Measurements from ENCODE around the gene CACNA1C.
"Not testable (repeated sequence)": the region's sequence is repeated elsewhere in the genome, so short reads cannot be mapped to it uniquely, and the experiment has no call there.

Gene CACNA1C

DNA sequence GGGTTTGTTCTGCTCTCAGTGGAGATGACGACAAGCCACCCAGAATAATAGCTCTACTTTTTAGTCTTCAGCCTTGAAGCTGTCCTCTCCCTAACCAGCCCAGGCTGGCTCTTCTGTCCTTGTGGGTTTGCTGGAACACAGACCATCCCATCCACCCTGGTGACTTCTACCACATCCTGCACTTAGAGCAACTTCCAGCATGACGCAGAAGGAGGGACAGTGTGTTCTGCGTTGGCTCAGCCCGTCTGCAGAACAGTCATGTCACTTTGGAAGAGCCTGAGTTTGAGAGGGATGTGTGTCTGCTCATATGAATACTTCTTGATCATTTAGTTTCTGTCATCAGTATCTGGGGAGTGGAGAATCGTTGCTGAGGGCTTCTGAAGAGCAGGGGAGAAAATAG, 198.0 kb downstream of the CACNA1C start:
- DNase-seq (ENCODE audit: low read depth in 1 of 2, low spot score in 1 of 2) = no peak
- in situ Hi-C loops (cut with HindIII; ENCODE audit: low pct_unique_long_range_greater_than_20kb, low sequenced_read_pairs) = no loop called here
- no peak for TF ChIP-seq JUND (IDR thresholded peaks at IDR 0.05; ENCODE audit: low read depth)

DNA sequence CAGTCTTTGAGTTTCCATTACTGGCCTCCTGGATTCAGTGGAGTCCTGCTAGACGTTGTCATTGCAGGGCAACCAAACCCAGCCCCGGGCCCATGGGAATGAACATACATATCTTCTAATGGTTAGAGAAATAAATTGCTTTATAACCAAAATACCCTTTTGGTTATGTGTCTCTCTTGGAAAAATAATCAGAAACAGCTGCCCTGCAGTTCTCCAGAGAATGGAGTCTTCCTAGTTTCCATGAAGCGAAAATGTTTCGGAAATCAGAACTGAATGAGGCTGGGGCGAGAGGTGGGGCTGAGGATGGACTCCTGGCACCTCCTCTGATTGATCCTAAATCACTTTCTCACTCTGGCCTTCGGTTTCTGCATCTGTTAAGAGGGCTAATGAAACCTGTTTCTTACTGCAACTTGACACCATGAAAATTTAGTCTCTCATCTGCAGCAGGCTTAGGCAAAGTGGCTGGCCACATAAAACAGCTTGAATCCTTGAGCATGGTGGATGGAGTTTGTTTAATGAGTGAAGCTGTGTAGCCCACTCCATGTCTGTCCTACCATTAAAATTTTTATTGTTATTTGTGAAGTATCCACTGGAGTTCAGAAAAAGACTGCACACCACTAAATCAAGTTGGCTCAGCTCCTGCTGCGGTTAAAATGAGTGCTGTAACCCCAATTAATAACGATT, 198.9 kb downstream of the CACNA1C start:
- TF ChIP-seq JUND (IDR thresholded peaks at IDR 0.05; ENCODE audit: low read depth) = no peak
- in situ Hi-C loops (cut with HindIII; ENCODE audit: low pct_unique_long_range_greater_than_20kb, low sequenced_read_pairs) = no loop called here
- no peak for DNase-seq (ENCODE audit: low read depth in 1 of 2, low spot score in 1 of 2)

DNA sequence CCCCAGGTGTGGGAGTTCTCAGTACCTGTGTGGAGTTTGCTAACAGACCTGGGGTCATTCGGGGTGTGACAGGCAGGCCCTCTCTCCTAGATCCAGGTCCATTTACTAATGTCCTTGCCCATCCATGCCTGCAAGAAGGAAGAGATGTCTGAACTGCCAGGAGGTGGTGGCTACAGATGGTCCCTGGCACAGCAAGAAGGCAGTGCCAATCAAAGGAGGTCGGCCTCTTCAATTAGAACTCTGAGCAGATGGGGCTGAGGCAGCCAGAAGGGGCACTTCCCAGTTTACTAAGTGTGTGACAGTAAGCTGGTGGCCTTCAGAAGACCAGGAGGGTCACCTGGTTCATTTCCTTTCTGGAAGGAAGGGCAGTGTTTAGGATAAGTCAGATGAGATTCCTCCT, 202.5 kb downstream of the CACNA1C start:
- no peak for DNase-seq (ENCODE audit: low read depth in 1 of 2, low spot score in 1 of 2)
- in situ Hi-C loops (cut with HindIII; ENCODE audit: low pct_unique_long_range_greater_than_20kb, low sequenced_read_pairs) = no loop called here
- TF ChIP-seq JUND (IDR thresholded peaks at IDR 0.05; ENCODE audit: low read depth) = no peak

GRCh38 chr12:2255731-2256130, 202.9 kb downstream of the CACNA1C start:
- not testable (repeated sequence) for DNase-seq (ENCODE audit: low read depth in 1 of 2, low spot score in 1 of 2)

GRCh38 chr12:2256453-2256852, 203.7 kb downstream of the CACNA1C start:
- in situ Hi-C loops (cut with HindIII; ENCODE audit: low pct_unique_long_range_greater_than_20kb, low sequenced_read_pairs) = no loop called here
- DNase-seq (ENCODE audit: low read depth in 1 of 2, low spot score in 1 of 2) = no peak
- TF ChIP-seq JUND (IDR thresholded peaks at IDR 0.05; ENCODE audit: low read depth) = no peak

More at GRCh38 chr12:2255731-2256130, 202.9 kb downstream of the CACNA1C start:
- in situ Hi-C loops (cut with HindIII; ENCODE audit: low pct_unique_long_range_greater_than_20kb, low sequenced_read_pairs) = not testable (repeated sequence)

- in situ Hi-C loops (cut with HindIII; ENCODE audit: low pct_unique_long_range_greater_than_20kb, low sequenced_read_pairs) = no loop called here
- no peak for DNase-seq (ENCODE audit: low read depth in 1 of 2, low spot score in 1 of 2)
- TF ChIP-seq JUND (IDR thresholded peaks at IDR 0.05; ENCODE audit: low read depth) = no peak
Observed at GRCh38 chr12:2256915-2257314, 204.1 kb downstream of the CACNA1C start.

DNA sequence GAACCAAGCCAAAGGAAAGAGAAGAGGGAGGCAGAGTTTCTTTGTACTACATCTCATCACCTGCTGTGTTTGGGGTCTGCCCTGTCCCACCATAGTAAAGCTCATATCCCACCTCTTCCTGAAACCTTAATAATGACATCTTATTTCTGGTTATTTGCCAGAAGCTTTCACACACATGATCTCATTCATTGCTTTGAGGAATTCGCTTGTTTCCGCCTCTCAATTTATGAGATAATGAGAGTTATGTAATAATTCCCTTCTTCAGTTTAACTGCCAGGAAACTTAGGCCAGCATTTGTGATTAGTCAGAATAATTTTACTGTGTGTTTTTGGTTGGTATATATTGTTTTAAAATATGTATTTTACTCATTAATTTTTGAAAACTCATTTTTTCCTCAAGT, 205.2 kb downstream of the CACNA1C start:
- in situ Hi-C loops (cut with HindIII; ENCODE audit: low pct_unique_long_range_greater_than_20kb, low sequenced_read_pairs) = no loop called here
- DNase-seq (ENCODE audit: low read depth in 1 of 2, low spot score in 1 of 2) = no peak

DNA sequence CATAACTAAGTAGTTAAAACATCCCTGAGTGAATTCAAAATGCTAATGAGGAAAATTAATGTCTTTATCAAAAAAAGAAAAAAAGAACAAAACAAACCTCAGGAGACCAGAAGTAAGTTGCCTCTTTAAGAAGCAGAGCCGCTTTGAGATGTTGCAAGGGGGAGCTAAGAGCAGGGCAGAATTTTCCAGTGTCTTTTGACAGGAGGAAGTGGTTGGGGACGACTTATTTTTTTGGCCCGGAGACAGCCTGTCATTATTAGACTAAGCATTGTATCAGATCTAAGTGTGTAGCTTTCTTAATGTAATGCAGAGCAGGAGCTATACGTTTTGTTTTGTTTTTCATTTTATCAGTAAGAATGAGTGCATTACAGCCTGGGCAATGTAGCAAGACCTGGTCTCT, 206.6 kb downstream of the CACNA1C start:
- in situ Hi-C loops (cut with HindIII; ENCODE audit: low pct_unique_long_range_greater_than_20kb, low sequenced_read_pairs) = no loop called here
- no peak for DNase-seq (ENCODE audit: low read depth in 1 of 2, low spot score in 1 of 2)
- TF ChIP-seq JUND (IDR thresholded peaks at IDR 0.05; ENCODE audit: low read depth) = no peak

More for the DNA sequence above, 205.2 kb downstream of the CACNA1C start:
- no peak for TF ChIP-seq JUND (IDR thresholded peaks at IDR 0.05; ENCODE audit: low read depth)

GRCh38 chr12:2260441-2260840, 207.7 kb downstream of the CACNA1C start:
- in situ Hi-C loops (cut with HindIII; ENCODE audit: low pct_unique_long_range_greater_than_20kb, low sequenced_read_pairs) = no loop called here
- TF ChIP-seq JUND (IDR thresholded peaks at IDR 0.05; ENCODE audit: low read depth) = no peak
- no peak for DNase-seq (ENCODE audit: low read depth in 1 of 2, low spot score in 1 of 2)

GRCh38 chr12:2261708-2262107, 208.9 kb downstream of the CACNA1C start:
- TF ChIP-seq JUND (IDR thresholded peaks at IDR 0.05; ENCODE audit: low read depth) = no peak
- in situ Hi-C loops (cut with HindIII; ENCODE audit: low pct_unique_long_range_greater_than_20kb, low sequenced_read_pairs) = no loop called here
- DNase-seq (ENCODE audit: low read depth in 1 of 2, low spot score in 1 of 2) = no peak

DNA sequence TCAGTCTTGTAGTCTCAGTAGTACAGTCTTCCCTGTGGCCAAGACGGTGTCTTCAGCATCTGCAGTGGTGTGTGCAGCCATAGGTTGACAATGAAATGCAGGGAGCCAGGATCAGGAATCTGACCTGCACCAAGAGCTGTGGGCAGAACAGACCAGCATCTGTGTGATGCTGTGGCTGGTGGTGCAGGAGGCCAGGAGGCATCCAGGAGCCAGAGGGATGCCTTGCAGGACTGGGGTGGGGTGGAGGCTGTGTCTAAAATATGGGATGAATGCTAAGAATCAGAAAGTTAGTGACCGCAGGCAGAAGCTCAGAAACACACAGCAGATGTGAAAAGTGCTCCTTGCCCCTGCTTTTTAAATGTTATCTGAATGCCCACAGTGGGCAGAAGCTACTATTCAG, 209.7 kb downstream of the CACNA1C start:
- no peak for DNase-seq (ENCODE audit: low read depth in 1 of 2, low spot score in 1 of 2)
- no peak for TF ChIP-seq JUND (IDR thresholded peaks at IDR 0.05; ENCODE audit: low read depth)
- in situ Hi-C loops (cut with HindIII; ENCODE audit: low pct_unique_long_range_greater_than_20kb, low sequenced_read_pairs) = no loop called here

DNA sequence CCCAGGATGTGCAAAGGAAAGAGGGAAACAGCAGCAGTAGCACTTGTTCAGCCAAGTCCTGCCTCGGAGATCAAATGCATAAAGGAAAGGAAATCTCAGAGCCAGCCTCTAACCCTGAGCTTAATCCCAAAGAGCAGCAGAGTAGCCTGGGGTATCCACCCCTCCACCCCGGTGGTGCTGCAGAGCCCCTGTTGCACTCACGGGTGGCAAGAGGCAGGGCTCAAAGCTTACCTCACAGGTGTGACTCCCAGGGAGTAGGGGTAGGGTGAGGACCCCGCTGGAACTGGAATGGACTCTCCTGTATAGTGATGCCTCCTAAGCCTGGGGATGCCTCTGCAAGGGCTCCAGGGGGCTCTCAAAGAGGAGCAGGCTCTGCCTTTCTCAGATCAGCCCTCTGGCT, 211.1 kb downstream of the CACNA1C start:
- in situ Hi-C loops (cut with HindIII; ENCODE audit: low pct_unique_long_range_greater_than_20kb, low sequenced_read_pairs) = no loop called here
- no peak for TF ChIP-seq JUND (IDR thresholded peaks at IDR 0.05; ENCODE audit: low read depth)
- no peak for DNase-seq (ENCODE audit: low read depth in 1 of 2, low spot score in 1 of 2)

GRCh38 chr12:2264651-2265232, 212.0 kb downstream of the CACNA1C start:
- TF ChIP-seq JUND (IDR thresholded peaks at IDR 0.05; ENCODE audit: low read depth) = no peak
- in situ Hi-C loops (cut with HindIII; ENCODE audit: low pct_unique_long_range_greater_than_20kb, low sequenced_read_pairs) = no loop called here
- DNase-seq (ENCODE audit: low read depth in 1 of 2, low spot score in 1 of 2) = peak in 1 of 2 experiments; percentile 9
